Fibroblast of villous mesenchyme (primary cell): ENCODE data around the gene SMARCD3. TPM values are rescaled to one million over a fixed set of nuclear protein-coding genes. Genes with fewer than 3 reads are reported as not detected.

Source experiments
- DNase-seq: peaks from one replicate; pipeline ENCODE4 v3.0.0-alpha.2; 2010; ENCODE audit warnings: low read depth
- H3K4me3 ChIP-seq: 2 replicates; pipeline ENCODE4 v1.5.1; 2011; ENCODE audit warnings: low read depth, mild to moderate bottlenecking, low read length
- CTCF ChIP-seq: IDR thresholded peaks from 2 replicates; pipeline ENCODE4 v1.5.1; 2012; ENCODE audit warnings: low read depth, mild to moderate bottlenecking, low read length; ENCODE audit not compliant: insufficient read depth
- total RNA-seq: library from RNA; depleted of rRNA; stranded (reverse); fragments of >200 nt; gene quantifications from 2 replicates; pipeline ENCODE4 v1.2.3, GENCODE V29; 2012

SMARCD3 gene
- total RNA-seq, 1 donor = 32.0 TPM

- no peak for DNase-seq
- H3K4me3 ChIP-seq = no peak overlapping the region
- no peak for TF ChIP-seq CTCF
Observed at GRCh38 chr7:151195616-151196450, 52.7 kb downstream of the SMARCD3 start.

GRCh38 chr7:151194188-151194587, 54.3 kb downstream of the SMARCD3 start:
- DNase-seq = no peak
- H3K4me3 ChIP-seq = no peak overlapping the region
- TF ChIP-seq CTCF = no peak

- TF ChIP-seq CTCF = no peak
- no peak for DNase-seq
- H3K4me3 ChIP-seq = no peak overlapping the region
Observed at GRCh38 chr7:151193203-151193978, 55.1 kb downstream of the SMARCD3 start.

GRCh38 chr7:151192002-151192539, 56.4 kb downstream of the SMARCD3 start:
- H3K4me3 ChIP-seq = no peak overlapping the region
- no peak for TF ChIP-seq CTCF
- DNase-seq = no peak

GRCh38 chr7:151191544-151191943, 57.0 kb downstream of the SMARCD3 start:
- no peak for DNase-seq
- no peak for TF ChIP-seq CTCF
- no peak overlapping the region for H3K4me3 ChIP-seq

GRCh38 chr7:151189038-151189437, 59.5 kb downstream of the SMARCD3 start:
- no peak overlapping the region for H3K4me3 ChIP-seq
- no peak for DNase-seq
- TF ChIP-seq CTCF = no peak

Other genes starting within 250 kb of the SMARCD3 start
- under 0.01 and 0.32 TPM in 2 replicates for gene ATG9B, start 224.2 kb downstream of the SMARCD3 start, total RNA-seq
- 35.4 and 36.4 TPM in 2 replicates for gene ABCB8, start 220.2 kb downstream of the SMARCD3 start, total RNA-seq
- gene ASIC3, start 200.2 kb downstream of the SMARCD3 start, total RNA-seq = under 0.01 and 0.32 TPM in 2 replicates
- gene CDK5, start 190.8 kb downstream of the SMARCD3 start, total RNA-seq = 22.2 and 22.9 TPM in 2 replicates
- 85.5 and 102 TPM in 2 replicates for gene SLC4A2, start 189.1 kb downstream of the SMARCD3 start, total RNA-seq
- gene FASTK, start 167.9 kb downstream of the SMARCD3 start, total RNA-seq = 87.2 and 103 TPM in 2 replicates
- 17.7 and 21.6 TPM in 2 replicates for gene TMUB1, start 165.2 kb downstream of the SMARCD3 start, total RNA-seq
- gene AGAP3, start 162.2 kb downstream of the SMARCD3 start, total RNA-seq = 59.2 and 83.8 TPM in 2 replicates
- gene GBX1, start 81.0 kb downstream of the SMARCD3 start, total RNA-seq = not detected in 2 replicates
- gene ASB10, start 61.4 kb downstream of the SMARCD3 start, total RNA-seq = not detected in 2 replicates
- gene H2BK1, start 38.2 kb downstream of the SMARCD3 start, total RNA-seq = not detected in 2 replicates
- 47.7 and 70.0 TPM in 2 replicates for gene ABCF2, start 21.5 kb downstream of the SMARCD3 start, total RNA-seq
- 80.9 and 90.7 TPM in 2 replicates for gene CHPF2, start 16.2 kb downstream of the SMARCD3 start, total RNA-seq
- gene NUB1, start 93.1 kb upstream of the SMARCD3 start, total RNA-seq = 38.7 and 51.0 TPM in 2 replicates
- gene WDR86, start 161.3 kb upstream of the SMARCD3 start, total RNA-seq = 0.32 and 1.3 TPM in 2 replicates
- under 0.01 TPM in 1 of 2 replicates, not detected in the other for gene CRYGN, start 191.4 kb upstream of the SMARCD3 start, total RNA-seq